K562 (cell line): Measurements from ENCODE around the gene GZMM. TPM values are rescaled to one million over a fixed set of nuclear protein-coding genes. Genes with fewer than 3 reads are reported as not detected.

ENCODE experiments used
- CBFA2T3 ChIP-seq: fragments of 450-650 bp; IDR thresholded peaks from 2 replicates; pipeline ENCODE4 v1.6.1; 2017
- CHCHD3 ChIP-seq: fragments of 250-450 bp; sonication (Bioruptor Pico); IDR thresholded peaks from 2 replicates; pipeline ENCODE4 v2.1.2; 2022; ENCODE audit warnings: mild to moderate bottlenecking
- EGR1 ChIP-seq: fragments of 450-650 bp; conservative IDR thresholded peaks from 2 replicates; pipeline ENCODE4 v1.6.1; 2017; ENCODE audit warnings: mild to moderate bottlenecking
- ESRRA ChIP-seq: fragments of 450-650 bp; IDR thresholded peaks from 2 replicates; pipeline ENCODE4 v1.6.1; 2014; ENCODE audit warnings: low read depth, mild to moderate bottlenecking, moderate library complexity, borderline replicate concordance
- IRF9 ChIP-seq: fragments of 450-650 bp; IDR thresholded peaks from 2 replicates; pipeline ENCODE4 v1.6.1; 2016; ENCODE audit warnings: missing biosample characterization, missing genetic modification characterization
- NR4A1 ChIP-seq, 2 experiments: fragments of 250-450 bp in 1 of 2; fragments of 450-650 bp in 1 of 2; sonication (Bioruptor Pico) in 1 of 2; IDR thresholded peaks; 2 replicates each; pipeline versions ENCODE4 v1.4.0 to v1.6.1; 2016 to 2020; ENCODE audit warnings: mild to moderate bottlenecking in 2 of 2, missing compliant biosample characterization in 1 of 2, missing genetic modification characterization in 1 of 2, moderate library complexity in 1 of 2
- RBM14 ChIP-seq: fragments of 200-400 bp; formaldehyde crosslinking; IDR thresholded peaks from 2 replicates; pipeline ENCODE4 v1.6.1; 2018; ENCODE audit warnings: low read depth, mild to moderate bottlenecking, low read length, moderate library complexity, borderline replicate concordance; ENCODE audit not compliant: insufficient read depth
- TFAM ChIP-seq: fragments of 250-450 bp; sonication (Bioruptor Pico); conservative IDR thresholded peaks from 2 replicates; pipeline ENCODE4 v1.5.0; 2021; ENCODE audit warnings: mild to moderate bottlenecking, moderate library complexity
- ZNF12 ChIP-seq: sonication (generic); formaldehyde crosslinking; IDR thresholded peaks from 2 replicates; pipeline ENCODE4 v1.4.0; 2020; ENCODE audit warnings: mild to moderate bottlenecking, missing genetic modification reagents
- ZNF174 ChIP-seq: fragments of 250-450 bp; sonication (Bioruptor Pico); IDR thresholded peaks from 2 replicates; pipeline ENCODE4 v1.4.0; 2020; ENCODE audit warnings: mild to moderate bottlenecking
- ZNF518B ChIP-seq: fragments of 250-450 bp; sonication (Bioruptor Pico); IDR thresholded peaks from 2 replicates; pipeline ENCODE4 v1.5.0; 2021; ENCODE audit warnings: mild to moderate bottlenecking, moderate library complexity
- polyA plus RNA-seq, 8 experiments: library from polyadenylated mRNA; depleted of rRNA in 4 of 8; stranded (reverse) in 5 of 8; unstranded in 3 of 8; fragments of >200 nt; fragmentation: Nextera tagmentation in 2 of 8; fragmentation: Illumina TruSeq in 1 of 8; extraction: Ambion mirVana in 2 of 8; extraction: Trizol in 1 of 8; gene quantifications; 2 replicates each; pipeline versions ENCODE4 v1.2.1 to v1.2.3, GENCODE V29; 2011 to 2014; ENCODE audit warnings: inconsistent platforms in 1 of 8, missing spikeins in 1 of 8
- total RNA-seq, 7 experiments: library from RNA; depleted of rRNA in 6 of 7; stranded (reverse); fragments of >200 nt in 6 of 7; fragmentation: Illumina TruSeq in 2 of 7; extraction: Trizol in 2 of 7; gene quantifications; 2 replicates each; pipeline versions ENCODE4 v1.2.1 to v1.2.3, GENCODE V29; 2011 to 2021; ENCODE audit warnings: low replicate concordance in 1 of 7
- TF ChIP-seq, protein P1 (sequence below): fragments of 450-650 bp; IDR thresholded peaks from 2 replicates; pipeline ENCODE4 v1.6.1; 2016; ENCODE audit warnings: mild to moderate bottlenecking
- TF ChIP-seq, protein P2 (sequence below): fragments of 250-450 bp; sonication (Bioruptor Pico); IDR thresholded peaks from 2 replicates; pipeline ENCODE4 v1.8.0; 2022; ENCODE audit warnings: moderate library complexity, mild to moderate bottlenecking, inconsistent platforms
- TF ChIP-seq, protein P3 (sequence below): fragments of 450-650 bp; IDR thresholded peaks from 2 replicates; pipeline ENCODE4 v1.6.1; 2018; ENCODE audit warnings: mild to moderate bottlenecking, low read depth; ENCODE audit not compliant: partially characterized antibody
- TF ChIP-seq, protein P4 (sequence below): fragments of 250-450 bp; sonication (Bioruptor Pico); IDR thresholded peaks from 2 replicates; pipeline ENCODE4 v1.4.0; 2020

GZMM gene
- total and polyA plus RNA-seq, 9 of the 15 experiments (the other 6 are each of a cell fraction or from before 2014, with no cell fraction given) = 0.08 to 2.6 (median 0.70) TPM; not detected in 2

GRCh38 chr19:512547-513365 is 31.1 kb upstream of the GZMM start (continued):
- TF ChIP-seq, protein P1, sequence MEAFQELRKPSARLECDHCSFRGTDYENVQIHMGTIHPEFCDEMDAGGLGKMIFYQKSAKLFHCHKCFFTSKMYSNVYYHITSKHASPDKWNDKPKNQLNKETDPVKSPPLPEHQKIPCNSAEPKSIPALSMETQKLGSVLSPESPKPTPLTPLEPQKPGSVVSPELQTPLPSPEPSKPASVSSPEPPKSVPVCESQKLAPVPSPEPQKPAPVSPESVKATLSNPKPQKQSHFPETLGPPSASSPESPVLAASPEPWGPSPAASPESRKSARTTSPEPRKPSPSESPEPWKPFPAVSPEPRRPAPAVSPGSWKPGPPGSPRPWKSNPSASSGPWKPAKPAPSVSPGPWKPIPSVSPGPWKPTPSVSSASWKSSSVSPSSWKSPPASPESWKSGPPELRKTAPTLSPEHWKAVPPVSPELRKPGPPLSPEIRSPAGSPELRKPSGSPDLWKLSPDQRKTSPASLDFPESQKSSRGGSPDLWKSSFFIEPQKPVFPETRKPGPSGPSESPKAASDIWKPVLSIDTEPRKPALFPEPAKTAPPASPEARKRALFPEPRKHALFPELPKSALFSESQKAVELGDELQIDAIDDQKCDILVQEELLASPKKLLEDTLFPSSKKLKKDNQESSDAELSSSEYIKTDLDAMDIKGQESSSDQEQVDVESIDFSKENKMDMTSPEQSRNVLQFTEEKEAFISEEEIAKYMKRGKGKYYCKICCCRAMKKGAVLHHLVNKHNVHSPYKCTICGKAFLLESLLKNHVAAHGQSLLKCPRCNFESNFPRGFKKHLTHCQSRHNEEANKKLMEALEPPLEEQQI = no peak
- TF ChIP-seq ZNF12 (CRISPR knock-in tag) (no peak), NR4A1 (CRISPR knock-in tag; IDR thresholded peaks at IDR 0.05) (no peak), NR4A1 (tag; IDR thresholded peaks at IDR 0.05) (no peak), CHCHD3 (CRISPR knock-in tag) (no peak), EGR1 (no peak), IRF9 (tag) (no peak), ZNF174 (CRISPR knock-in tag) (no peak), ESRRA (no peak), TFAM (CRISPR knock-in tag) (no peak), CBFA2T3 (no peak), ZNF518B (CRISPR knock-in tag) (no peak), RBM14 (0 out of 2 replicates have a peak, but pooled peaks have one; percentile 64)
- TF ChIP-seq, protein P2, sequence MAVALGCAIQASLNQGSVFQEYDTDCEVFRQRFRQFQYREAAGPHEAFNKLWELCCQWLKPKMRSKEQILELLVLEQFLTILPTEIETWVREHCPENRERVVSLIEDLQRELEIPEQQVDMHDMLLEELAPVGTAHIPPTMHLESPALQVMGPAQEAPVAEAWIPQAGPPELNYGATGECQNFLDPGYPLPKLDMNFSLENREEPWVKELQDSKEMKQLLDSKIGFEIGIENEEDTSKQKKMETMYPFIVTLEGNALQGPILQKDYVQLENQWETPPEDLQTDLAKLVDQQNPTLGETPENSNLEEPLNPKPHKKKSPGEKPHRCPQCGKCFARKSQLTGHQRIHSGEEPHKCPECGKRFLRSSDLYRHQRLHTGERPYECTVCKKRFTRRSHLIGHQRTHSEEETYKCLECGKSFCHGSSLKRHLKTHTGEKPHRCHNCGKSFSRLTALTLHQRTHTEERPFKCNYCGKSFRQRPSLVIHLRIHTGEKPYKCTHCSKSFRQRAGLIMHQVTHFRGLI (CRISPR knock-in tag) = no peak
- TF ChIP-seq, protein P3, sequence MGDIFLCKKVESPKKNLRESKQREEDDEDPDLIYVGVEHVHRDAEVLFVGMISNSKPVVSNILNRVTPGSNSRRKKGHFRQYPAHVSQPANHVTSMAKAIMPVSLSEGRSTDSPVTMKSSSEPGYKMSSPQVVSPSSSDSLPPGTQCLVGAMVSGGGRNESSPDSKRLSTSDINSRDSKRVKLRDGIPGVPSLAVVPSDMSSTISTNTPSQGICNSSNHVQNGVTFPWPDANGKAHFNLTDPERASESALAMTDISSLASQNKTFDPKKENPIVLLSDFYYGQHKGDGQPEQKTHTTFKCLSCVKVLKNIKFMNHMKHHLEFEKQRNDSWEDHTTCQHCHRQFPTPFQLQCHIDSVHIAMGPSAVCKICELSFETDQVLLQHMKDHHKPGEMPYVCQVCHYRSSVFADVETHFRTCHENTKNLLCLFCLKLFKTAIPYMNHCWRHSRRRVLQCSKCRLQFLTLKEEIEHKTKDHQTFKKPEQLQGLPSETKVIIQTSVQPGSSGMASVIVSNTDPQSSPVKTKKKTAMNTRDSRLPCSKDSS = no peak
- TF ChIP-seq, protein P4, sequence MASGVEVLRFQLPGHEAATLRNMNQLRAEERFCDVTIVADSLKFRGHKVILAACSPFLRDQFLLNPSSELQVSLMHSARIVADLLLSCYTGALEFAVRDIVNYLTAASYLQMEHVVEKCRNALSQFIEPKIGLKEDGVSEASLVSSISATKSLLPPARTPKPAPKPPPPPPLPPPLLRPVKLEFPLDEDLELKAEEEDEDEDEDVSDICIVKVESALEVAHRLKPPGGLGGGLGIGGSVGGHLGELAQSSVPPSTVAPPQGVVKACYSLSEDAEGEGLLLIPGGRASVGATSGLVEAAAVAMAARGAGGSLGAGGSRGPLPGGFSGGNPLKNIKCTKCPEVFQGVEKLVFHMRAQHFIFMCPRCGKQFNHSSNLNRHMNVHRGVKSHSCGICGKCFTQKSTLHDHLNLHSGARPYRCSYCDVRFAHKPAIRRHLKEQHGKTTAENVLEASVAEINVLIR (CRISPR knock-in tag) = no peak
